ENCODE measurements around the gene TRAF3IP3.

Gene TRAF3IP3

GRCh38 chr1:209827384-209828262 is 71.8 kb downstream of the TRAF3IP3 start, which contains the start of gene UTP25:
Gene UTP25 (plus strand): TSS chr1:209827972. CDS start chr1:209828064, 92 bp downstream.
- peak; percentile 97 for DNase-seq (ENCODE audit: low spot score)

GRCh38 chr1:209829716-209830115 is 73.9 kb downstream of the TRAF3IP3 start:
- DNase-seq (ENCODE audit: low spot score) = no peak

GRCh38 chr1:209830722-209831121 is 74.9 kb downstream of the TRAF3IP3 start:
- no peak for DNase-seq (ENCODE audit: low spot score)

- DNase-seq (ENCODE audit: low spot score) = peak; percentile 44
Measured at GRCh38 chr1:209831615-209832014, 75.8 kb downstream of the TRAF3IP3 start.

All from kidney tubule cell (primary cell).